B cell (primary cell): ENCODE data around the gene SLAIN2. TPM values are rescaled to one million over a fixed set of nuclear protein-coding genes. Genes with fewer than 3 reads are reported as not detected.

ENCODE experiments used
- ATAC-seq: fragments of 200-7000 bp; cut with Tn5 transposase; one replicate; pipeline ENCODE4 v1.10.0; 2021; ENCODE audit warnings: low read depth, mild to moderate bottlenecking, moderate number of reproducible peaks, moderate library complexity
- CTCF ChIA-PET: fragments of 350-600 bp; sonication (Branson Sonifier 250); formaldehyde crosslinking; loops from one replicate; lab custom pipeline; 2021; ENCODE audit warnings: antibody characterized with exemption, inconsistent platforms; lab: Charles Lee
- POLR2A ChIA-PET: fragments of 350-600 bp; sonication (Branson Sonifier 250); formaldehyde crosslinking; loops from one replicate; lab custom pipeline; 2021; ENCODE audit warnings: antibody characterized with exemption; lab: Charles Lee
- DNase-seq: peaks from one replicate; pipeline ENCODE4 v3.0.0; 2013
- H2AFZ ChIP-seq: 2 replicates; pipeline ENCODE4 v1.6.1; 2012; ENCODE audit warnings: mild to moderate bottlenecking, low read depth, low read length; ENCODE audit not compliant: insufficient read depth, poor library complexity, severe bottlenecking
- H3K27ac ChIP-seq, 2 donors: 1 replicate in 1 of 2; 2 replicates in 1 of 2; pipeline ENCODE4 v1.5.1; 2012 to 2013; ENCODE audit warnings: low read length in 2 of 2, mild to moderate bottlenecking in 2 of 2, moderate library complexity in 1 of 2
- H3K27me3 ChIP-seq, 4 experiments: fragments of 200-600 bp in 1 of 4; sonication (generic) in 1 of 4; replicated peaks in 1 of 4; 1 replicate in 2 of 4; 2 replicates in 2 of 4; pipeline versions ENCODE4 v1.6.1 to v1.7.0; 2013 to 2016; ENCODE audit warnings: low read length in 3 of 4, mild to moderate bottlenecking in 2 of 4, mixed read lengths in 1 of 4, moderate library complexity in 1 of 4; ENCODE audit not compliant: insufficient read depth in 4 of 4, control insufficient read depth in 3 of 4; ENCODE audit errors: control extremely low read depth in 1 of 4
- H3K36me3 ChIP-seq, 2 experiments: replicated peaks in 1 of 2; 1 replicate in 1 of 2; 2 replicates in 1 of 2; pipeline versions ENCODE4 v1.6.1 to v1.7.1; 2013; ENCODE audit warnings: low read length in 1 of 2; ENCODE audit not compliant: insufficient read depth in 2 of 2, control insufficient read depth in 1 of 2; ENCODE audit errors: control extremely low read depth in 1 of 2, extremely low read depth in 1 of 2
- H3K4me1 ChIP-seq, 2 donors: fragments of 200-600 bp in 1 of 2; sonication (generic) in 1 of 2; 1 replicate in 1 of 2; 2 replicates in 1 of 2; pipeline versions ENCODE4 v1.5.1 to v1.6.1; 2013 to 2017; ENCODE audit warnings: low read length in 2 of 2; ENCODE audit not compliant: control insufficient read depth in 2 of 2, insufficient read depth in 2 of 2
- H3K4me2 ChIP-seq: replicated peaks from 2 replicates; pipeline ENCODE3; 2012; ENCODE audit warnings: mild to moderate bottlenecking, low read depth, low read length; ENCODE audit not compliant: poor library complexity, severe bottlenecking
- H3K4me3 ChIP-seq, 5 experiments: fragments of 200-600 bp in 1 of 5; sonication (generic) in 1 of 5; 1 replicate in 3 of 5; 2 replicates in 2 of 5; pipeline versions ENCODE4 v1.5.1 to v1.7.0; 2011 to 2016; ENCODE audit warnings: low read length in 4 of 5, mild to moderate bottlenecking in 4 of 5, low read depth in 2 of 5, control low read depth in 1 of 5, moderate library complexity in 1 of 5; ENCODE audit not compliant: insufficient read depth in 1 of 5; ENCODE audit errors: control extremely low read depth in 1 of 5, extremely low read depth in 1 of 5
- H3K79me2 ChIP-seq: fragments of 200-600 bp; sonication (generic); one replicate; pipeline ENCODE4 v1.6.0; 2016; ENCODE audit warnings: low read length; ENCODE audit not compliant: control insufficient read depth, insufficient read depth
- H3K9ac ChIP-seq: fragments of 200-600 bp; sonication (generic); 2 replicates; pipeline ENCODE4 v1.6.1; 2017; ENCODE audit warnings: mild to moderate bottlenecking, low read length, moderate library complexity
- H3K9me3 ChIP-seq, 3 donors: one replicate each; pipeline versions ENCODE4 v1.6.1 to v1.7.1; 2013; ENCODE audit warnings: low read length in 2 of 3; ENCODE audit not compliant: control insufficient read depth in 2 of 3, insufficient read depth in 1 of 3; ENCODE audit errors: control extremely low read depth in 1 of 3
- H4K20me1 ChIP-seq: 2 replicates; pipeline ENCODE4 v1.6.0; 2012; ENCODE audit warnings: mild to moderate bottlenecking, low read length; ENCODE audit not compliant: insufficient read depth, control insufficient read depth, poor library complexity, severe bottlenecking
- H3K27ac Mint-ChIP-seq: one replicate; pipeline ENCODE4 v1.8.0; 2021; ENCODE audit warnings: mixed read lengths
- H3K27me3 Mint-ChIP-seq: one replicate; pipeline ENCODE4 v1.8.0; 2021; ENCODE audit warnings: mixed read lengths
- H3K4me1 Mint-ChIP-seq: one replicate; pipeline ENCODE4 v1.8.0; 2021; ENCODE audit warnings: mixed read lengths
- H3K4me3 Mint-ChIP-seq: one replicate; pipeline ENCODE4 v1.8.0; 2021; ENCODE audit warnings: mixed read lengths
- H3K9me3 Mint-ChIP-seq: one replicate; pipeline ENCODE4 v1.8.0; 2022; ENCODE audit warnings: mixed read lengths; ENCODE audit not compliant: insufficient read depth
- CTCF ChIP-seq: fragments of 200-600 bp; IDR thresholded peaks from one replicate; pipeline ENCODE4 v1.8.0; 2022; ENCODE audit warnings: antibody characterized with exemption, mild to moderate bottlenecking
- EZH2 ChIP-seq: IDR thresholded peaks from 2 replicates; pipeline ENCODE4 v1.6.1; 2012; ENCODE audit warnings: borderline replicate concordance, low read depth, mild to moderate bottlenecking, moderate library complexity, low read length; ENCODE audit not compliant: insufficient read depth, poor library complexity, severe bottlenecking
- WGBS: methylation state at CpG from one replicate; pipeline ENCODE4 v1.1.5; 2013; ENCODE audit warnings: missing lambda C conversion rate; ENCODE audit not compliant: insufficient coverage; 5-methylcytosine and 5-hydroxymethylcytosine counted together
- intact Hi-C: fragments of 100-400 bp; cut with micrococcal nuclease; formaldehyde crosslinking; loops from one replicate; pipeline ENCODE4 v1.10.0; 2022
- polyA plus RNA-seq: library from polyadenylated mRNA; depleted of rRNA; stranded (reverse); fragments of >200 nt; gene quantifications from 2 replicates; pipeline ENCODE4 v1.2.3, GENCODE V29; 2012
- total RNA-seq, 2 donors: library from RNA; stranded (reverse); fragments of 120-200 nt in 1 of 2; gene quantifications; 1 replicate in 1 of 2; 2 replicates in 1 of 2; pipeline versions ENCODE4 v1.2.3 to v1.2.4, GENCODE V29; 2013 to 2022

Gene SLAIN2
- total and polyA plus RNA-seq, 2 donors (not counting 1 experiment from before 2014, with no cell fraction given): 19.7 to 69.1 TPM

GRCh38 chr4:48315728-48316630 is 25.4 kb upstream of the SLAIN2 start:
- ChIA-PET POLR2A (no interaction called here), CTCF (interaction anchor here (0.6 to 1.0 kb wide), 2 partner anchors 558 to 619 kb away, joined by 3 read pairs; no protein-coding TSS in a partner anchor)
- peak; percentile 57 for DNase-seq
- H3K4me1 Mint-ChIP-seq: no peaks in the 10 kb centered on the region
- H3K27me3 Mint-ChIP-seq: no peaks in the 10 kb centered on the region
- 14% methylated on average over 2 of the region's 7 CpGs for WGBS
- H3K27ac Mint-ChIP-seq: no peak overlapping the region
- Histone ChIP-seq H3K4me3 (no peak overlapping the region), H3K4me2 (no peak overlapping the region), H3K79me2 (no peaks in the 10 kb centered on the region), H2AFZ (peak overlapping the region; percentile 1), H3K9ac (no peak overlapping the region), H3K27me3 (no peaks in the 10 kb centered on the region), H3K27ac (no peak overlapping the region), H3K4me1 (no peaks in the 10 kb centered on the region), H3K36me3 (no peaks in the 10 kb centered on the region), H3K9me3 (no peaks in the 10 kb centered on the region), H4K20me1 (no peaks in the 10 kb centered on the region)
- peak; percentile 28 for ATAC-seq
- intact Hi-C loops: loop anchor here (10.0 kb wide), 1 partner anchor 649 kb away; no protein-coding TSS in a partner anchor
- no peaks in the 10 kb centered on the region for H3K9me3 Mint-ChIP-seq
- TF ChIP-seq EZH2 (no peak), CTCF (peak; percentile 68)
- H3K4me3 Mint-ChIP-seq: no peak overlapping the region

- H3K9me3 ChIP-seq: no peaks in the 10 kb centered on the region
- CTCF ChIA-PET: no interaction called here
- no peak for ATAC-seq
- Mint-ChIP-seq H3K4me1 (no peaks in the 10 kb centered on the region), H3K27me3 (no peaks in the 10 kb centered on the region), H3K27ac (no peak overlapping the region), H3K4me3 (no peak overlapping the region), H3K9me3 (no peaks in the 10 kb centered on the region)
- intact Hi-C loops: no loop called here
- H3K4me2 ChIP-seq: no peak overlapping the region
- no peak overlapping the region for H2AFZ ChIP-seq
- H3K36me3 ChIP-seq: no peaks in the 10 kb centered on the region
- H3K27me3 ChIP-seq: no peaks in the 10 kb centered on the region
- no peak overlapping the region for H3K4me3 ChIP-seq
- 95% methylated on average over 2 of the region's 2 CpGs for WGBS
- no peaks in the 10 kb centered on the region for H3K79me2 ChIP-seq
- H3K27ac ChIP-seq: no peak overlapping the region
- POLR2A ChIA-PET: no interaction called here
- no peaks in the 10 kb centered on the region for H3K4me1 ChIP-seq
- H4K20me1 ChIP-seq: no peaks in the 10 kb centered on the region
- no peak overlapping the region for H3K9ac ChIP-seq
- TF ChIP-seq EZH2: no peak
- TF ChIP-seq CTCF: no peak
- no peak for DNase-seq
Observed at GRCh38 chr4:48321312-48321711, 20.0 kb upstream of the SLAIN2 start.
